Measurements from ENCODE around the gene CAST.

Gene CAST

GRCh38 chr5:96775689-96776088, 113.5 kb downstream of the CAST start:
- DNase-seq, result no peak
- H3K4me1 ChIP-seq, result peaks cover 8% of the 10 kb centered on the region
- no peaks in the 10 kb centered on the region for H3K9me3 ChIP-seq
- no peaks in the 10 kb centered on the region for H3K27me3 ChIP-seq
- H3K4me3 ChIP-seq (ENCODE audit: low read depth, low read length), result no peak overlapping the region
- H3K36me3 ChIP-seq, result no peaks in the 10 kb centered on the region; the same call in 1 of the 2 replicates
- TF ChIP-seq, protein P1, sequence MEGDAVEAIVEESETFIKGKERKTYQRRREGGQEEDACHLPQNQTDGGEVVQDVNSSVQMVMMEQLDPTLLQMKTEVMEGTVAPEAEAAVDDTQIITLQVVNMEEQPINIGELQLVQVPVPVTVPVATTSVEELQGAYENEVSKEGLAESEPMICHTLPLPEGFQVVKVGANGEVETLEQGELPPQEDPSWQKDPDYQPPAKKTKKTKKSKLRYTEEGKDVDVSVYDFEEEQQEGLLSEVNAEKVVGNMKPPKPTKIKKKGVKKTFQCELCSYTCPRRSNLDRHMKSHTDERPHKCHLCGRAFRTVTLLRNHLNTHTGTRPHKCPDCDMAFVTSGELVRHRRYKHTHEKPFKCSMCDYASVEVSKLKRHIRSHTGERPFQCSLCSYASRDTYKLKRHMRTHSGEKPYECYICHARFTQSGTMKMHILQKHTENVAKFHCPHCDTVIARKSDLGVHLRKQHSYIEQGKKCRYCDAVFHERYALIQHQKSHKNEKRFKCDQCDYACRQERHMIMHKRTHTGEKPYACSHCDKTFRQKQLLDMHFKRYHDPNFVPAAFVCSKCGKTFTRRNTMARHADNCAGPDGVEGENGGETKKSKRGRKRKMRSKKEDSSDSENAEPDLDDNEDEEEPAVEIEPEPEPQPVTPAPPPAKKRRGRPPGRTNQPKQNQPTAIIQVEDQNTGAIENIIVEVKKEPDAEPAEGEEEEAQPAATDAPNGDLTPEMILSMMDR (IDR thresholded peaks at IDR 0.05; ENCODE audit: low read depth, low read length), result no peak

DNA sequence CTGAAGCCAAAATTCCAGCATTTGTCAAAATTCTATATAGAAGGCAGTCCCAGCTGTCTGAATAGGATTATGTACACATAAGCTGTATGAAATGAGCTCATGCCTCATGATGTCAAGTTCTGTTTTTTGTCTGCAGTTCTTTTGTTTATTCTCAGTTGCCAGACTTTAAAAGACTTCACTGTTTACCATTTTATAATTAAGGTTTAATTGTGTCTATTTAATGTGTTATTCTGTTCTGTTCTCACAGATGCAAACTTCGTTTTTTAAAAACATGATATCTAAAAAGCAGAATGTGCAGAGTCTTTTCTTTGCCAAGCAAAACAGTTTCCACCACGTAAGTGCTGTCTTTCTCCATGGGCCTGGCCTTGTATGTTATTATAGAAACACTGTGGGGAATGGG, 114.4 kb downstream of the CAST start:
- Histone ChIP-seq H3K4me1 (peaks cover 17% of the 10 kb centered on the region), H3K9me3 (no peaks in the 10 kb centered on the region), H3K27me3 (no peaks in the 10 kb centered on the region), H3K4me3 (ENCODE audit: low read depth, low read length) (no peak overlapping the region), H3K36me3 (no peaks in the 10 kb centered on the region; the same call in 1 of the 2 replicates)
- no peak for DNase-seq
- TF ChIP-seq, protein P1 (IDR thresholded peaks at IDR 0.05; ENCODE audit: low read depth, low read length), result no peak

DNA sequence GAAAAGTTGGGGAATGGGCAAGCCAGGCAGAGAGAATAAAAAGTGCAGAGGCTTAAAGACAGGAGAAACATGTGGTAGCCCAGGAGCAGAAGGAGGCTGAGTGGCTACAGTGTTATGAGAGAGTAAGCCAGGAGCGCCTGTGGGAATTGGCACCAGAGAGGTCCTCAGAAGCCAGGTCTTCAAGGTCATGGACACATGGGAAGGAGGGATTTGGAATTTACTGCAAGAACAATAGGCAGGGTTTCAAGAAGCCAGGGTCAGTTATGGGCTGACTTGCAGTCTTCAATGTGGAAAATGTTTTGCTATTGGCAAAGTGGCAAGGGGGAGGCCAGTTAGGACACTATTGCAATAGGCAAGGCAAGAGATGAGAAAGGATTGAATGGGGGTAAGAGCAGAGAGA, 116.2 kb downstream of the CAST start:
- Histone ChIP-seq H3K4me3 (ENCODE audit: low read depth, low read length) (no peak overlapping the region), H3K36me3 (no peaks in the 10 kb centered on the region; the same call in 1 of the 2 replicates), H3K4me1 (peaks cover 16% of the 10 kb centered on the region), H3K27me3 (no peaks in the 10 kb centered on the region), H3K9me3 (no peaks in the 10 kb centered on the region)
- DNase-seq, result no peak
- TF ChIP-seq, protein P1 (IDR thresholded peaks at IDR 0.05; ENCODE audit: low read depth, low read length), result no peak

GRCh38 chr5:96780626-96781025, 118.5 kb downstream of the CAST start:
- H3K4me1 ChIP-seq, result peaks cover 16% of the 10 kb centered on the region
- no peaks in the 10 kb centered on the region; the same call in 1 of the 2 replicates for H3K36me3 ChIP-seq
- no peaks in the 10 kb centered on the region for H3K9me3 ChIP-seq
- no peak overlapping the region for H3K4me3 ChIP-seq (ENCODE audit: low read depth, low read length)
- no peaks in the 10 kb centered on the region for H3K27me3 ChIP-seq
- TF ChIP-seq, protein P1 (IDR thresholded peaks at IDR 0.05; ENCODE audit: low read depth, low read length), result no peak
- no peak for DNase-seq

GRCh38 chr5:96781031-96781971, 119.1 kb downstream of the CAST start:
- no peak for DNase-seq
- Histone ChIP-seq H3K4me3 (ENCODE audit: low read depth, low read length) (no peak overlapping the region), H3K9me3 (no peaks in the 10 kb centered on the region), H3K4me1 (peaks cover 14% of the 10 kb centered on the region), H3K36me3 (no peaks in the 10 kb centered on the region; the same call in 1 of the 2 replicates), H3K27me3 (no peaks in the 10 kb centered on the region)
- TF ChIP-seq, protein P1 (IDR thresholded peaks at IDR 0.05; ENCODE audit: low read depth, low read length), result no peak

DNA sequence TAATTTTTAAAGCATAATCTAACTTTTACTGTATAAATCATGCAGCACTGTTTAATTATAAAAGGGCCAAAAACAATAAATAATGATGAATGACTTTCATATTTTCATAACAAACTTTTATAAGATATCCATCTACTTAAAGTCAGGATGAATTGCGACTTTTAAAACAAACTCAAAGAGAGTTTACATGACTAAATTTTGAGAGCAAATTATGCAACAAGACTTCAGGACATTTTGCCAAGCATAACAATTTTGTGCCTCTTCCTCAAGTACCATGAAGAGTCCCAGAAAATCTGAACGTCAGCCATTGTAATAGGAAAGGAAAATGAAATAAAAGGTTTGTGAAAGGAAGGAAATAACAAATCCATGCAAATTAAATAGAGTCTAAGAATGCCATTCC, 121.2 kb downstream of the CAST start:
- Histone ChIP-seq H3K36me3 (no peaks in the 10 kb centered on the region), H3K4me3 (ENCODE audit: low read depth, low read length) (no peak overlapping the region), H3K9me3 (no peaks in the 10 kb centered on the region)

More for the DNA sequence above, 121.2 kb downstream of the CAST start:
- TF ChIP-seq, protein P1 (IDR thresholded peaks at IDR 0.05; ENCODE audit: low read depth, low read length), result no peak
- H3K27me3 ChIP-seq, result no peaks in the 10 kb centered on the region
- DNase-seq, result no peak
- peaks cover 12% of the 10 kb centered on the region for H3K4me1 ChIP-seq

Measured in BE2C (cell line).